NB4 (cell line): ENCODE measurements around the gene ESM1.

Experiments used
- CTCF ChIP-seq: IDR thresholded peaks from one replicate; pipeline ENCODE4 v1.5.1; 2012; ENCODE audit warnings: low read depth, low read length
- POLR2A ChIP-seq: IDR thresholded peaks from 2 replicates; pipeline ENCODE4 v1.6.1; 2011; ENCODE audit warnings: mild to moderate bottlenecking; ENCODE audit not compliant: insufficient read length; ENCODE audit errors: extremely low read depth

GRCh38 chr5:54990841-54991258, 5.5 kb upstream of the ESM1 start:
- TF ChIP-seq CTCF = no peak
- no peak for TF ChIP-seq POLR2A
